Adrenal gland (tissue), 12 donors: ENCODE results near the gene MMUT. TPM values are rescaled to one million over a fixed set of nuclear protein-coding genes. Genes with fewer than 3 reads are reported as not detected.

Source experiments
- DNase-seq, 7 donors: peaks; one replicate each; pipeline ENCODE4 v3.0.0-alpha.2; 2019 to 2020
- H3K27ac ChIP-seq, 5 donors: fragments of 200-600 bp; sonication (generic) in 4 of 5; 1 replicate in 3 of 5; 2 replicates in 2 of 5; pipeline versions ENCODE4 v1.5.1 to v1.8.0; 2016 to 2020; ENCODE audit warnings: mild to moderate bottlenecking in 1 of 5
- H3K27me3 ChIP-seq: fragments of 200-600 bp; 2 replicates; pipeline ENCODE4 v1.8.0; 2021
- H3K36me3 ChIP-seq, 2 donors: fragments of 200-600 bp; replicated peaks in 1 of 2; 1 replicate in 1 of 2; 2 replicates in 1 of 2; pipeline versions ENCODE4 v1.5.1 to v1.8.0; 2018 to 2022
- H3K4me1 ChIP-seq, 2 donors: fragments of 200-600 bp; replicated peaks in 1 of 2; 1 replicate in 1 of 2; 2 replicates in 1 of 2; pipeline versions ENCODE4 v1.5.1 to v1.8.0; 2018 to 2021
- H3K4me3 ChIP-seq, 4 donors: fragments of 200-600 bp; sonication (generic) in 3 of 4; one replicate each; pipeline ENCODE4 v1.5.1; 2016 to 2018
- H3K9me3 ChIP-seq, 3 donors: fragments of 200-600 bp; sonication (generic) in 1 of 3; replicated peaks in 1 of 3; 1 replicate in 2 of 3; 2 replicates in 1 of 3; pipeline versions ENCODE4 v1.5.1 to v1.8.0; 2016 to 2021
- CTCF ChIP-seq, 6 experiments: fragments of 450-650 bp in 4 of 6; fragments of 200-600 bp in 2 of 6; sonication (generic) in 1 of 6; IDR thresholded peaks; 1 replicate in 5 of 6; 2 replicates in 1 of 6; pipeline versions ENCODE4 v1.5.1 to v1.8.0; 2016 to 2021; ENCODE audit warnings: antibody characterized with exemption in 6 of 6, mild to moderate bottlenecking in 2 of 6, moderate library complexity in 1 of 6
- POLR2A ChIP-seq, 2 donors: fragments of 450-650 bp; IDR thresholded peaks; one replicate each; pipeline ENCODE4 v1.6.1; 2017; ENCODE audit warnings: antibody characterized with exemption in 2 of 2, mild to moderate bottlenecking in 2 of 2, moderate library complexity in 1 of 2
- WGBS, 4 donors: extraction: QIAGEN DNeasy Blood & Tissue Kit in 2 of 4; methylation state at CpG; one replicate each; pipeline versions ENCODE4 v1.1.5 to v1.1.7; 2013 to 2017; 5-methylcytosine and 5-hydroxymethylcytosine counted together
- intact Hi-C, 2 donors: fragments of 100-400 bp; cut with DNase I; formaldehyde crosslinking; loops; one replicate each; pipeline versions ENCODE4 v1.14.1 to v1.15.0; 2022 to 2023
- polyA plus RNA-seq, 3 donors: library from polyadenylated mRNA; stranded (reverse); fragments of 200-250 nt in 2 of 3; fragments of 350-450 nt in 1 of 3; fragmentation: Illumina TruSeq in 1 of 3; extraction: RNeasy Lipid Tissue Mini Kit (QIAGEN cat#74804) in 1 of 3; gene quantifications; one replicate each; pipeline ENCODE4 v1.2.3, GENCODE V29; 2013 to 2014
- total RNA-seq, 9 donors: library from RNA; depleted of rRNA in 4 of 9; stranded (reverse); fragments of >200 nt in 4 of 9; fragments of 120-200 nt in 1 of 9; fragmentation: NEBNext Ultra II Directional in 1 of 9; extraction: Animal tissue kit (Norgen Biotek cat#: 25700) in 1 of 9; gene quantifications; one replicate each; pipeline versions ENCODE4 v1.1.0 to v1.2.4, GENCODE V29; 2013 to 2023
- donor health status: healthy with polysubstance abuse.
- donor health status: Bipolar disorder and iron deficiency.
- donor health status: DM: yes; HTN: yes; CAD: no.
- donor health status: DM: no; HTN: no; CAD: no.
- donor health status: DM: no; HTN: no; CAD: no.
- donor health status: DM: yes; HTN: yes; CAD: no.

MMUT gene
- total and polyA plus RNA-seq, 12 donors = 7.6 to 56.8 (median 26.0) TPM

- Histone ChIP-seq H3K9me3 (no peaks in the 10 kb centered on the region), H3K4me1 (no peaks in the 10 kb centered on the region), H3K36me3 (no peaks in the 10 kb centered on the region), H3K4me3 (no peak overlapping the region), H3K27me3 (no peaks in the 10 kb centered on the region), H3K27ac (no peak overlapping the region)
- no peak for TF ChIP-seq POLR2A (IDR thresholded peaks at IDR 0.05)
- no peak for TF ChIP-seq CTCF (IDR thresholded peaks at IDR 0.05)
- 57 to 76% (median 63%) methylated on average over 2 of the region's 2 CpGs for whole genome bisulfite sequencing, 4 donors
- intact Hi-C loops = no loop called here
- DNase-seq = no peak
These were observed 78.1 kb downstream of the MMUT start for GRCh38 chr6:49384904-49385303.

Other genes starting within 250 kb of the MMUT start
- gene CENPQ, start 117 bp upstream of the MMUT start, total RNA-seq = 1 to 10 TPM; 1.7 to 7.2 (median 3.9) TPM
- gene CENPQ, start 117 bp upstream of the MMUT start, polyA plus RNA-seq = 1 to 10 TPM; 2.8 to 5.9 (median 3.1) TPM
- not detected for gene GLYATL3, start 36.7 kb upstream of the MMUT start, total RNA-seq
- not detected for gene GLYATL3, start 36.7 kb upstream of the MMUT start, polyA plus RNA-seq
- gene C6orf141, start 87.4 kb upstream of the MMUT start, total RNA-seq = 1 to 10 TPM in 3 of 9 donors, under 1 TPM in 2, not detected in 4; 0.33 to 1.7 (median 1.0) TPM
- gene C6orf141, start 87.4 kb upstream of the MMUT start, polyA plus RNA-seq = 1 to 10 TPM in 2 of 3 donors, under 1 TPM in 1; 0.16 to 2.9 (median 2.3) TPM
- gene RHAG, start 173.6 kb upstream of the MMUT start, total RNA-seq = under 1 TPM in 3 of 9 donors, not detected in 6; 0.14 to 0.78 (median 0.27) TPM
- under 1 TPM in 1 of 3 donors, not detected in 2; 0.10 TPM for gene RHAG, start 173.6 kb upstream of the MMUT start, polyA plus RNA-seq